ENCODE data around the gene SYNGAP1. TPM values are rescaled to one million over a fixed set of nuclear protein-coding genes. Genes with fewer than 3 reads are reported as not detected.

Gene SYNGAP1
- total and polyA plus RNA-seq, 4 donors = 4.4 to 39.4 (median 24.0) TPM

- Histone ChIP-seq H3K27ac (ENCODE audit: low read depth in 1 of 2, low read length in 2 of 2) (peak overlapping the region; percentile 68 to 72), H3K36me3 (ENCODE audit: control insufficient read depth in 1 of 2, insufficient read depth in 2 of 2, low read length in 1 of 2) (no peaks in the 10 kb centered on the region), H3K4me3 (ENCODE audit: low read length in 2 of 2) (peak overlapping the region; percentile 42 to 44), H3K9me3 (ENCODE audit: control insufficient read depth, low read length) (no peaks in the 10 kb centered on the region), H3K27me3 (ENCODE audit: control insufficient read depth in 1 of 2, insufficient read depth in 2 of 2, low read length in 1 of 2) (no peaks in the 10 kb centered on the region), H3K4me1 (ENCODE audit: control insufficient read depth in 1 of 2, insufficient read depth in 2 of 2, low read length in 2 of 2) (peaks cover 1 to 3% of the 10 kb centered on the region in 2 donors)
- 2% methylated on average over 26 to 43 of the region's 43 CpGs for WGBS, 2 donors
- DNase-seq = peak; percentile 92 to 96
- intact Hi-C loops (cut with DNase I) = loop anchor here (1.0 to 2.0 kb wide), 2 partner anchors 35 kb away; partner anchors contain the start of gene KIFC1 (in 2 of the 2)
- peak; percentile 87 for ATAC-seq (ENCODE audit: low FRiP score)
Measured at GRCh38 chr6:33425668-33426577, 6.1 kb downstream of the SYNGAP1 start.

GRCh38 chr6:33426590-33427511, 7.0 kb downstream of the SYNGAP1 start:
- Histone ChIP-seq H3K27ac (ENCODE audit: low read depth in 1 of 2, low read length in 2 of 2) (no peak overlapping the region), H3K4me3 (ENCODE audit: low read length in 2 of 2) (peak overlapping the region in 1 of 2 donors; percentile 42), H3K9me3 (ENCODE audit: control insufficient read depth, low read length) (no peaks in the 10 kb centered on the region), H3K36me3 (ENCODE audit: control insufficient read depth in 1 of 2, insufficient read depth in 2 of 2, low read length in 1 of 2) (no peaks in the 10 kb centered on the region), H3K27me3 (ENCODE audit: control insufficient read depth in 1 of 2, insufficient read depth in 2 of 2, low read length in 1 of 2) (no peaks in the 10 kb centered on the region), H3K4me1 (ENCODE audit: control insufficient read depth in 1 of 2, insufficient read depth in 2 of 2, low read length in 2 of 2) (peaks cover 1 to 3% of the 10 kb centered on the region in 2 donors)
- ATAC-seq (ENCODE audit: low FRiP score) = no peak
- intact Hi-C loops (cut with DNase I) = loop anchor here in 1 of 2 donors (2.0 kb wide), 1 partner anchor 36 kb away; the partner anchor contains the start of gene KIFC1
- 11 to 13% methylated on average over 12 of the region's 12 CpGs for WGBS, 2 donors
- DNase-seq = peak in 1 of 2 donors; percentile 68

- Histone ChIP-seq H3K36me3 (ENCODE audit: control insufficient read depth in 1 of 2, insufficient read depth in 2 of 2, low read length in 1 of 2) (no peaks in the 10 kb centered on the region), H3K9me3 (ENCODE audit: control insufficient read depth, low read length) (no peaks in the 10 kb centered on the region), H3K27me3 (ENCODE audit: control insufficient read depth in 1 of 2, insufficient read depth in 2 of 2, low read length in 1 of 2) (no peaks in the 10 kb centered on the region), H3K4me1 (ENCODE audit: control insufficient read depth in 1 of 2, insufficient read depth in 2 of 2, low read length in 2 of 2) (peaks cover 1 to 3% of the 10 kb centered on the region in 2 donors), H3K4me3 (ENCODE audit: low read length in 2 of 2) (peak overlapping the region; percentile 63 to 77), H3K27ac (ENCODE audit: low read depth in 1 of 2, low read length in 2 of 2) (no peak overlapping the region)
- DNase-seq (peak; percentile 72 to 86), ATAC-seq (ENCODE audit: low FRiP score) (no peak)
- intact Hi-C loops (cut with DNase I) = loop anchor here in 1 of 2 donors (2.0 kb wide), 1 partner anchor 37 kb away; the partner anchor contains the start of gene KIFC1
- 1% methylated on average over 32 to 79 of the region's 79 CpGs for WGBS, 2 donors
Measured at GRCh38 chr6:33427585-33428223, 7.8 kb downstream of the SYNGAP1 start.

- Histone ChIP-seq H3K27me3 (ENCODE audit: control insufficient read depth in 1 of 2, insufficient read depth in 2 of 2, low read length in 1 of 2) (no peaks in the 10 kb centered on the region), H3K36me3 (ENCODE audit: control insufficient read depth in 1 of 2, insufficient read depth in 2 of 2, low read length in 1 of 2) (no peaks in the 10 kb centered on the region), H3K4me1 (ENCODE audit: control insufficient read depth in 1 of 2, insufficient read depth in 2 of 2, low read length in 2 of 2) (peaks cover 1 to 3% of the 10 kb centered on the region in 2 donors), H3K9me3 (ENCODE audit: control insufficient read depth, low read length) (no peaks in the 10 kb centered on the region), H3K27ac (ENCODE audit: low read depth in 1 of 2, low read length in 2 of 2) (no peak overlapping the region), H3K4me3 (ENCODE audit: low read length in 2 of 2) (peak overlapping the region; percentile 63 to 77)
- DNase-seq (peak; percentile 52 to 82), ATAC-seq (ENCODE audit: low FRiP score) (no peak)
- WGBS, 2 donors = 7 to 14% methylated on average over 16 to 33 of the region's 33 CpGs
- intact Hi-C loops (cut with DNase I) = no loop called here
Measured at GRCh38 chr6:33428224-33428965, 8.5 kb downstream of the SYNGAP1 start.

- DNase-seq (peak in 1 of 2 donors; percentile 58), ATAC-seq (ENCODE audit: low FRiP score) (no peak)
- no peaks in the 10 kb centered on the region for H3K36me3 ChIP-seq (ENCODE audit: control insufficient read depth in 1 of 2, insufficient read depth in 2 of 2, low read length in 1 of 2)
- WGBS, 2 donors = 47 to 66% methylated on average over 5 of the region's 5 CpGs
- intact Hi-C loops (cut with DNase I) = no loop called here
- peaks cover 1 to 3% of the 10 kb centered on the region in 2 donors for H3K4me1 ChIP-seq (ENCODE audit: control insufficient read depth in 1 of 2, insufficient read depth in 2 of 2, low read length in 2 of 2)
- H3K9me3 ChIP-seq (ENCODE audit: control insufficient read depth, low read length) = no peaks in the 10 kb centered on the region
- no peak overlapping the region for H3K4me3 ChIP-seq (ENCODE audit: low read length in 2 of 2)
- no peaks in the 10 kb centered on the region for H3K27me3 ChIP-seq (ENCODE audit: control insufficient read depth in 1 of 2, insufficient read depth in 2 of 2, low read length in 1 of 2)
- H3K27ac ChIP-seq (ENCODE audit: low read depth in 1 of 2, low read length in 2 of 2) = no peak overlapping the region
Measured at GRCh38 chr6:33428966-33429749, 9.3 kb downstream of the SYNGAP1 start.

GRCh38 chr6:33429750-33430052, 9.8 kb downstream of the SYNGAP1 start:
- intact Hi-C loops (cut with DNase I) = no loop called here
- peaks cover 0 to 1% of the 10 kb centered on the region in 2 donors for H3K4me1 ChIP-seq (ENCODE audit: control insufficient read depth in 1 of 2, insufficient read depth in 2 of 2, low read length in 2 of 2)
- 58 to 62% methylated on average over 2 of the region's 2 CpGs for WGBS, 2 donors

GRCh38 chr6:33430334-33430733, 10.5 kb downstream of the SYNGAP1 start:
- Histone ChIP-seq H3K27me3 (ENCODE audit: control insufficient read depth in 1 of 2, insufficient read depth in 2 of 2, low read length in 1 of 2) (no peaks in the 10 kb centered on the region), H3K4me1 (ENCODE audit: control insufficient read depth in 1 of 2, insufficient read depth in 2 of 2, low read length in 2 of 2) (no peaks in the 10 kb centered on the region), H3K36me3 (ENCODE audit: control insufficient read depth in 1 of 2, insufficient read depth in 2 of 2, low read length in 1 of 2) (peaks cover 0 to under 1% of the 10 kb centered on the region in 2 donors), H3K27ac (ENCODE audit: low read depth in 1 of 2, low read length in 2 of 2) (no peak overlapping the region), H3K9me3 (ENCODE audit: control insufficient read depth, low read length) (no peaks in the 10 kb centered on the region), H3K4me3 (ENCODE audit: low read length in 2 of 2) (no peak overlapping the region)
- DNase-seq = peak in 1 of 2 donors; percentile 42
- ATAC-seq (ENCODE audit: low FRiP score) = no peak
- 51 to 53% methylated on average over 2 of the region's 2 CpGs for WGBS, 2 donors
- intact Hi-C loops (cut with DNase I) = no loop called here

More at GRCh38 chr6:33429750-33430052, 9.8 kb downstream of the SYNGAP1 start:
- Histone ChIP-seq H3K9me3 (ENCODE audit: control insufficient read depth, low read length) (no peaks in the 10 kb centered on the region), H3K36me3 (ENCODE audit: control insufficient read depth in 1 of 2, insufficient read depth in 2 of 2, low read length in 1 of 2) (no peaks in the 10 kb centered on the region), H3K27ac (ENCODE audit: low read depth in 1 of 2, low read length in 2 of 2) (no peak overlapping the region), H3K27me3 (ENCODE audit: control insufficient read depth in 1 of 2, insufficient read depth in 2 of 2, low read length in 1 of 2) (no peaks in the 10 kb centered on the region), H3K4me3 (ENCODE audit: low read length in 2 of 2) (no peak overlapping the region)
- ATAC-seq (ENCODE audit: low FRiP score) (no peak), DNase-seq (no peak)
